Middle frontal gyrus (tissue), 1 donor: ENCODE results near the gene FKBP10.
"Not testable (repeated sequence)": the region's sequence is repeated elsewhere in the genome, so short reads cannot be mapped to it uniquely, and the experiment has no call there.

Source experiments
- DNase-seq: peaks from one replicate; pipeline ENCODE4 v3.0.0-alpha.2; 2015; ENCODE audit warnings: low spot score; ENCODE audit errors: extremely low spot score

The FKBP10 gene

DNA sequence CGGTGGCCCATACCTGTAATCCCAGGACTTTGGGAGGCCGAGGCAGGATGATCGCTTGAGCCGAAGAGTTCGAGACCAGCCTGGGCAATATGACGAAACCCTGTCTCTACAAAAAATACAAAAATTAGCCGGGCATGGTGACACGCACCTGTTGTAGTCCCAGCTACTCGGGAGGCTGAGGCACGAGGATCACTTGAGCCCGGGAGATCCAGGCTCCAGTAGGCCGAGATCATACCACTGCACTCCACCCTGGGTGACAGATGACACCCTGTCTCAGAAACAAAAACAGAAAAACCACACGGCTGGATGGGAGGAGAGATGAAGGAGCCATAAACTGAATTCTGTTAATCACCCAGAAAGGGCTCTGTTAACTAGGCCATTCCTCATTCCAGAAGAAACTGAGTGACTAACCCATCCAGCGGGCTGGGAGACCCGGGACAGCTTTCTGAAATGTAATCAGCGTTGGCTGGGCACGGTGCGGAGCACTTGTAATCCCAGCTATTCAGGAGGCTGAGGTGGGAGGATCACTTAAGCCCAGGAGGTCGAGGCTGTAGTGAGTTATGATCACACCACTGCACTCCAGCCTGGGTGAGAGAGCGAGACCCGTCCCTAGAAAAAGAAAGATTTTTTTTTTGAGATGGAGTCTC, 23.9 kb downstream of the FKBP10 start:
- no peak for DNase-seq

DNA sequence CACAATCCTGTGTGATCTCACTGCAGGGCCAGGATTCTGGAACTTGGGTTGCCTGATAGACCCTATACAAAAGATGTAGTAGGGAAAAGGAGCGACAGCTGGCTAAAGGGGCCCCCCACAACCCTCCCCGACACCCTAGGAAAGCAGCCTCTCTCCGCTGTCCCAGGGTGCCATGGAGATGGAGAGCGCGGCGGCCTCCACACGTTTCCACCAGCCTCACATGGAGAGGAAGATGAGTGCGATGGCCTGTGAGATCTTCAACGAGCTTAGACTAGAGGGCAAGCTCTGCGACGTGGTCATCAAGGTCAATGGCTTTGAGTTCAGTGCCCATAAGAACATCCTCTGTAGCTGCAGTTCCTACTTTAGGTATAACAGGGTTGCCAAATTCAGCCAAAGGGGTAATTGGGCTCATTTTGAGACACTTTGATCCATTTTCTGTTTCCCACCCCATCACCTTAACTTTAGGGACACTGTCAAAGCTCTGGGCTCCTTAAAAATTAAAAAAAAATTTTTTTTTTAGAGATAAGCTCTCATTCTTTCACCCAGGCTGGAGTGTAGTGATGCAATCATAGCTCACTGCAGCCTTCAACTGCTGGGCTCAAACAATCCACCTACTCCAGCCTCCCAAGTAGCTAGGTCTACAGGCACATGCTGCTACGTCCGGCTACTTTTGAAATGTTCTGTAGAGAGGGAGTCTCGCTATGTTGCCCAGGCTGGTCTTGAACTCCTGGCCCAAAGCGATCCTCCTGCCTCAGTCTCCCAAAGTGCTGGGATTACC, 25.1 kb downstream of the FKBP10 start, which contains the start of gene KLHL10:
Gene KLHL10 (plus strand): TSS at position 65 of the 778 bp plus-strand sequence. CDS start 108 bp downstream, at position 173.
- no peak for DNase-seq

DNA sequence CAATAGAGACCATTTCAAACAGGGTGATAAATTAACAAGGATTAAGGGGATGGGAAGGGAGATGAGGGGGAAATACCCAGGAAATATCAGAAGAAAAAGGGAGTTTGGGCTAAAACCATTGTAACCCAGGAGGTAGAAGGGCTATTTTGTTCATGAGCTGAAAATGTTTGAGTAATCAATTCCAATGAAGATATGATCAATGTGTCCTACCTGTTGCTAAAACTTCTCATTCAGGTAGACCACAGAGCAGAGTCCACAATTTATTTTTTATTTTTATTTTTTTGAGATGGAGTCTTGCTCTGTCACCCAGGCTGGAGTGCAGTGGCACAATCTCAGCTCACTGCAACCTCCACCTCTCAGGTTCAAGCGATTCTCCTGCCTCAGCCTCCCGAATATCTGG, 26.6 kb downstream of the FKBP10 start:
- not testable (repeated sequence) for DNase-seq

DNA sequence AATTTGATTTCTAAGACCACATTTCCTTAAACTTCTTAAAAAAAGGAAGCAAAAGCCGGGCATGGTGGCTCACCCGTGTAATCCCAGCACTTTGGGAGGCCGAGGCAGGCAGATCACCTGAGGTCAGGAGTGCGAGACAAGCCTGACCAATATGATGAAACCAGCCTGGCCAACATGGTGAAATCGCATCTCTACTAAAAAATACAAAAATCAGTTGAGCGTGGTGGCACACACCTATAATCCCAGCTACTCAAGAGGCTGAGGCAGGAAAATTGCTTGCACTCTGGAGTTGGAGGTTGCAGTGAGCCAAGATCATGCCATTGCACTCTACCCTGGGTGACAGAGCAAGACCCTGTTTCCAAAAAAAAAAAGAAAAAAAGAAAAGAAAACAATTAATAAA, 28.0 kb downstream of the FKBP10 start:
- not testable (repeated sequence) for DNase-seq

DNA sequence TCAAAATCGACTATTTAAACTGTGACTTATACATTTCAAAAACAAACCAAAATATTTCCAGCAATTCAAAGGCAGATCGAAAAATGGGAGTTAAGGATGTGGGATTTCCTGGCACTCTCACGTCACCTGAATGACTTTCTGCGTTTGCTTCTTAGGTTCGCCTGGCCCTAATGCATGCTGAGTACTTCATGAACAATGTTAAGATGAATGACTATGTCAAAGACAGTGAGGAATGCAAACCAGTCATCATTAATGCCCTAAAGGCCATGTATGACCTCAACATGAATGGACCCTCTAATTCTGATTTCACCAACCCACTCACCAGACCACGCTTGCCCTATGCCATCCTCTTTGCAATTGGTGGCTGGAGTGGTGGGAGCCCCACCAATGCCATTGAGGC, 32.2 kb downstream of the FKBP10 start:
- no peak for DNase-seq

DNA sequence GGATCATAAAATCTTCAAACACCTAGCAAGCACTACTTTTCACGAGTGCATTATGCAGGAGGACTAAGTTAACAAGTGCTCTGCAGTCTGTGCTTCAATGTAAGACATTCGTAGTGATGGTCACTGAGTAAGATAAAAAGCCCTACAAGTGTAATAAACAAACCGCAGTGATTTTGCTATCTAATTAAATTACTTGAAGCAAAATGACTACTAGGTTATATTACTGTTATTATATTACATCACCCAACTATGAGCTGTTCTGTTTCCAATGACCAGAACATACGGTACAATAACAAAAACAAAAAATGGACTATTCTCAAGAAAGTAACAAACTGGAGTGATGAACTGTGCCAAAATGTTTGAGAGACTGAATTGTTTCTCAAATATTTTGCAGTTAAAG, 36.0 kb downstream of the FKBP10 start:
- no peak for DNase-seq

DNA sequence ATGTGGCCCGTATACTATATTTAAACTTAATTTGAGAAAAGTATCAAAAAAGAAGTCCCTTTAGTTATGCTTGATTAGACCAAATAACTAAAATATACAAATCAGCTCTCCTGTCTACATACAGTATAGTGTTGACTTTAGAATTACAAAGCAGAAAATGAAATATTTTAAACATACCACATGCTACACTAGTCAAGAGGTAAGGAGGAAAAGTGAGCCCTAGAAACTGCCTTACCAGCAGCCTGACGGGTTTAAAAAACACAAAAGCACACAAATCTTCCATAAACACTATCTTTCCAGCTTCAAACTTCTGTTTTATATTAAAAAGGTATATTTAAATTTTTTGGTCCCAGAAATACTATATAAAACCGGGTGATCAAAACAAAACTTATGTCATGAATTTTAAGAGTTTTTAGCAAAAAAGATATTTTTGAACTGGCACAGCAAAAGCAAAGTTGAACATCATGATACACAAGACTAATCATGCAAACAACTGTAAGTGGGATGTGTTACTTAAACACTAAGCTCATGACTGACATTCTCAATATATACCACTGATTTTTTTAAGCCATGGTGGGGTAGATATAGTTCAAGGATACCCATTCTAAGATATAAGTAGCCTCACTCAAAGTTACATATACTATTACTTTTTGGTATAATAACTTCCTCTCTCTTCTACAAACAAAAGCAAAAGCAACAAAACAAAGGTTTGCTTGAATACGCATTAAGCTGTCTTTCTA, 36.6 kb downstream of the FKBP10 start:
- no peak for DNase-seq

DNA sequence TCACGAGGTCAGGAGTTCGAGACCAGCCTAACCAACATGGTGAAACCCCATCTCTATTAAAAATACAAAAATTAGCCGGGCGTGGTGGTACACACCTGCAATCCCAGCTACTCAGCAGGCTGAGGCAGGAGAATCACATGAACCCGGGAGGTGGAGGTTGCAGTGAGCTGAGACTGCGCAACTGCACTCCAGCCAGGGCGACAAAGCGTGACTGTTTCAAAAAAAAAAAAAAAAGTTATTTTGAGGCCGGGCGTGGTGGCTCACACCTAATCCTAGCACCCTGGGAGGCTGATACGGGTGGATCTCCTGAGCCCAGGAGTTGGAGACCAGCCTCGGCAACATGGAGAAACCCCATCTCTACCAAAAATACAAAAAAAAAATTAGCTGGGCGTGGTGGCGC, 38.6 kb downstream of the FKBP10 start:
- not testable (repeated sequence) for DNase-seq

DNA sequence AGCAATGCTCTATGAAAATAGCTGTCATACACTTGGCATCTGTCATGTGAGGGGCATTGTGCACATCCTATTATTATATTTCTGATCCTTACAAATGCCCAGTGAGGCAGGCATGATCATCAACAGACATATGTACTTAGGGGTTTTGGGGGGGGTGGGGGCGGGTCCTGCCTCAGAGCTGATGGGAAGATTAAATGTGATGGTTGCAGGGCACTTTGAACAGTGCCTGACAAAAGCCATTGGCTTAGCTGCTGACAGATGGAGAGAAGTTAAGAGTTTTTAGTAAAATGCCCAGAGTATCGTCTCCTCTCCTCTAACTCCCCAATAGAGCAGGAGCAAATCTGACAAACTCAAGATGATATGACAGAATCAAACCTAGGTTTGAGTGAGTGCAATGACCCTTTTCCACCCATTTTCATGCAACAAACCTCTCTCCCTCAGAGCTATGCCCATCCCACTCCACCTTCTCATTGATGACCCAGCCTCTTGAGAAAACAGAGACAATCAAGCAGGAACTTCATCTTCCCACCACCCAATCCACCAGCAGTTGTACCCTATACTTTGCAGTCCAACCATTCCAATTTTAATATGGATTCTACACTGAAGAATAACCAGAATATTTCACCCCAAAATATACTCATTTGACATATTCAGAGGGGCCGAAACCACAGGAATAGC, 47.6 kb downstream of the FKBP10 start:
- no peak for DNase-seq

DNA sequence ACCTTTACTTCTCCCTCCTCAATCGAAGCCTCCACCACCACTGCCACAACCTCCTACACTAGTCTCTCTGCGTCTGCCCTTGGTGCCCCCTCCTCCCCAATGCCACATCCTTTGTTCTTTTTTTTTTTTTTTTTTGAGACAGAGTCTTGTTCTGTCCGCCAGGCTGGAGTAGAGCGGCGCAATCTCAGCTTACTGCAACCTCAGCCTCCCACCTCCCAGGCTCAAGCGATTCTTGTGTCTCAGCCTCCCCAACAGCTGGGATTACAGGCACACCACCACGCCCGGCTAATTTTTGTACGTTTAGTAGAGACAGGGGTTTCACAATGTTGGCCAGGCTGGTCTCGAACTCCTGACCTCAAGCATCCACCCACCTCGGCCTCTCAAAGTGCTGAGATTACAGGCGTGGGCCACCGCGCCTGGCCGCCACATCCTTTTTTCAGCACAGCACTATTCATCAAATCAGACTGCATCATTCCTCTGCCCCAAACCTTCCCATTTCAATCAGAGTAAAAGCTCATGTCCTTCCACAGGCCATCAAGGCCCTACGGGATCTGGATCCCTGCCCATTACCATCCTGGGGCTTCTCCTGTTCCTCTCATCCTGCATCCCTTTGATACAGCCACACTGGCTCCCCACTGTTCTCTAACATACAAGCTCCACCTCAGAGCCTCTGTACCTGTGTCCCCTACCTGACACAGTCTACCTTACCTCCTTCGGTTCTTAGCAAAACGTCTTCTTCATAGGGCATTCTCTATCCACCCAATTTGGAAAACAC, 50.5 kb downstream of the FKBP10 start:
- no peak for DNase-seq

DNA sequence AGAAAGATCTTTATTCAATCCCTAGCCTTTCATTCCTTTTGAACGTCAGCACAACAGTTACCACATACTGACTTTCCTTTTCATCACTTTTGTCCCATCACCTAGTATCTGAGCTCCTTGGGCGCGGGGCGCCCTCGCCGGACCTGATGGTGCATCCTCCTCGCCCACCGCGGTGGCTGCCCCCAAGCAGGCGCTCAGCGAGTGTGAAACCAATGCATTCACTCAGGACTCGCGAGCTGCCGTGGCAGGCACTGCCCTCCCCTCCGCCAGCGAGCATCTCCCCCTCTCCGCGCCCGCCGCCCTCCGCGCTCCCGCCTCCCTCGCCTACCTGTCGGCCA, 51.7 kb downstream of the FKBP10 start:
- no peak for DNase-seq

DNA sequence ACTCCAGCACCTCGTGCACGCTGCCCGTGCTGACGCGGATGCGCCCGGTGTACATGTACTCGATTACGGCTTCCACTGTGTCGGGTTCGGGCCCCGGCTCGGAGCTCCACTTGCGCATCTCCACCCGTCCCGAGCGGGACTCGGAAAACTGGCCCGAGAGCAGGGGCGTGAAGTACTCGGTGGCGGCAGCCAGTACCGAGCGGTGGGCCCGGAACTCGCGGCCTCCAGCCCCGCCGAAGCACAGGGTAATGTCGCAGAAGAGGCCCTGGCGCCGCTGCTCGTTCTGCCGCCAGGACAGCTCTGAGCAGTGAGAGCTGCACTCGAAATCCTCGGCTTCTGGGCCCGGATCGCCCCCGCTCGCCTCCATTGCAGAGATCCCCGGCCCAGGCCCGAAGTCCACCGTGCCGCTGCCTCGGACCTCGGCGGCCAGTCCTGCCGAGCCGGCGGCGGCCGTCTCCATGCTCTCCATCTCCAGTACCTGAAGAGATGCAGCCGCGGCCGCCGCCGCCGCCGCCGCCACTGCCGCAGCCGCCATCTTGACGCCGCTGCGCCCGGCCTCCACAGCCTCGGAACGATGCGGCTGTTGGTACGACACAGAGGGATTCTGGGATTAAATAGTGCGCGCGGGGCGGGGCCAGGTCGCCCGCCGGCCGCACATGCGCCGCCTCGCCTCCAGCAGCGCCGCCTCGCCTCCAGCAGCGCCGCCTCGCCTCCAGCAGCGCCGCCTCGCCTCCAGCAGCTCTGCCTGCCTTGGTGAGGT, 52.2 kb downstream of the FKBP10 start, which contains the start of gene KLHL11:
Gene KLHL11 (minus strand): TSS at position 588 of the 760 bp plus-strand sequence. CDS start 53 bp downstream, at position 535.
- peak; percentile 87 for DNase-seq

DNA sequence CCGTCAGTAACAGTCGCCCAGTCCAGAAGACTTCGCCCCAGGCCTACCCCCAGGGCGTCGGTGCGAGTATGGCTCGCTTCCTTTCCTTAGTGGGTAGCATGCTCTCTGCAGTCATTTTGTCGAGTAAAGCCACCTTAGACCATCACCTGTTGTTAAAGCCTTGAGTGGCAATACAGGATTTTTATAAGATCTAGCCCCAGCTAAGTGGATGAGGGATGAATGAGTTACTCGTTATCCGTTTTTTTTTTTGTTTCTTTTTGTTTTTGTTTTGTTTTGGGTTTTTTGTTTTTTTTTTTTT, 52.7 kb downstream of the FKBP10 start:
- no peak for DNase-seq

DNA sequence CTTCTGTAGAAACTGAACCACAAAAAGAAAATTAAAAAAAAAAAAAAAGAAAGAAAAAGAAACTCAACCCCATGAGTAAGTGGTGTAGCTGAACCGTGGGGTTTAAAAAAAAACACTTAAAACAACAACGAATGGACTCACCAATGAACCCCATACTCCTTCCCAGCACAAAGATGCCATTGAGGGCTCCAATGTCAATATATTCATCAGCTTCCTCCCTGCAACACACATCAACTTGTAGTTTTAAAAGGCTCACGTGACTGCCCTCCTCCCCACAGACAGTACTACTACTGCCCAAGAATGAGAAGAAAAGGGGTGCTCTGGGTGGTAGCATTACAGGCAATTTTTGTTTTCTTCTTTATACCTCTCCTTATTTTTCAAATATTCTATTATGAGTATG, 55.8 kb downstream of the FKBP10 start:
- no peak for DNase-seq

DNA sequence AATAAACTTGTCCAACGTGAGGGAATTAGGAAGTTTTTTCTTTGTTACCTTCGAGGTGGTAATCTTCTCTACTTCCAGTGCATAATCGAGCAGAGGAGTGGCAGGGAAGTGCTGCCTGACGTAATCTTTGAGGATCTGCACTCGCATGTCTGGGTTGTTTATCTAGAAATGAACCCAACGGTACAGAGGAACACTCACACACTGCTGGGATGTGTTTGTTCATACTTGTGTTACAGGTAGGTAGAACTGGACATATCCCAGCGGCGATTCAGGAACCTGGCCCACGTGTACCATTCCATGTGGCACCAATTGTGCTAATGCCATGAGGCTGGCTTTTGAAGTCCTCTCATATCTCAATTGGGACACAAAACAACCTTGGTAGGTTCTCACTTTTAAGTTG, 56.6 kb downstream of the FKBP10 start:
- DNase-seq: no peak

DNA sequence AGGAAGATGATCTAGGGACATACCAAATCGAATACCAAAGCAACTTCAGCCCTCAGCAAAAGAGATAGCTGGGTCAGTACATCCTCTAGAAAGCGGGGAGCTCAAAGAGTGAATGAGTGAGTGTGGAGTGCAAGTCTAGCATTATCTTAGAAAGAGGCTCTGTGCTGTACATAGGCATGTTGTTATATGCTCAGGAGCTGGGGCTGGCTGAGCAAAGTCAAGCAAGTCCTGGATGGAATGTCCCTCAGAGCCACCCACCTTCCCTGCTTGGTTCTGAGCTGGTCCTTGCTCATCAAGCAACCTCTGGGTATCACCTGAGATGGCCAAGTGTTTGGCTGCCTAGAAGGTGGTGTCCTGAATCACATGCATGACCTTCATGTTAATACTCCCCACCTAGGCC, 57.3 kb downstream of the FKBP10 start:
- no peak for DNase-seq

DNA sequence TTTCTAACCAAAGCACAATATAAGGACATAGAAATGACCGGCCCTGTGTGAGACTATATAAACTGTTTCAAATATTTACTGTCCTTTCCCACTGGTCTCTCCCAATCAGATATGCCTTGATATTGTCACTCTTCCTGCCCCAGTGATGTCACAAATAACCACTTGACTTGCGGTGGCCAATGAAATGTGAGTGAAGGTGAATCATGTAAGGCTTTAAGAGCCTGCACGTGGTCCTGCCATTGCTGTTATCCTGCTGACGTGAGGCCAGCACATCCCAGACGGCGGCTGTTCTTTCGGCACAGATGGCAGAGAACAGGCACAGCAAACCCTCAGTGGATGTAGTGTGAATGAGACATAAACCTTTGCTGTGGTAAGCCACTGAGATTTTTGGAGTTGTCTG, 57.8 kb downstream of the FKBP10 start:
- DNase-seq: no peak

DNA sequence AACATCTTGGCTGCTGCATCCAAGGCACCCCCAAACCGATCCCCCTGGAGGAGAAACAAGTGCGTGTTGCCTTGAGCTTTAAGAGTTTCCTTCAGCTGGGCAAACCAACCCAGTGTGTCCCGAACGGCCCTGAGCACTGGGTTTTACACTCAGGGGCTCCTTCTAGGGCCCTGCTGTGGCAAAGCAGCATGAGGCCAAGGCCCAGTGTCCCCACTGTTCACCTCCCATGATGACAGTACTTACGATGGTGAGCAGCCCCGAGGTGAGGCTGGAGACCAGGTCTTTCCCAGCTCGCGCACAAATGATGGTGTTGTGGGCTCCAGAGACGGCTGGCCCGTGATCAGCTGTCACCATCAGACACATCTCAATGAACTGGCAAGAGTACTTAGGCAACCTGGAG, 59.0 kb downstream of the FKBP10 start:
- DNase-seq: no peak
